HCEC 1CT (cell line): ENCODE data around the gene DOCK3.

Experiments used
- DNase-seq: peaks from one replicate; pipeline ENCODE4 v3.0.0-alpha.2; 2017

The DOCK3 gene

GRCh38 chr3:51391566-51392354, 717.0 kb downstream of the DOCK3 start:
- DNase-seq, result peak; percentile 22

- DNase-seq, result no peak
Observed at GRCh38 chr3:51392355-51393133, 717.8 kb downstream of the DOCK3 start.

- DNase-seq, result no peak
Observed at GRCh38 chr3:51393134-51393495, 718.4 kb downstream of the DOCK3 start.

GRCh38 chr3:51393564-51393963, 718.8 kb downstream of the DOCK3 start:
- DNase-seq, result no peak

GRCh38 chr3:51394541-51394940, 719.8 kb downstream of the DOCK3 start:
- DNase-seq, result no peak

- no peak for DNase-seq
Observed at GRCh38 chr3:51395493-51396213, 720.9 kb downstream of the DOCK3 start.

- no peak for DNase-seq
Observed at GRCh38 chr3:51396401-51396800, 721.7 kb downstream of the DOCK3 start.

- no peak for DNase-seq
Observed at GRCh38 chr3:51397392-51397791, 722.7 kb downstream of the DOCK3 start.

GRCh38 chr3:51398595-51399310, 724.0 kb downstream of the DOCK3 start:
- no peak for DNase-seq

GRCh38 chr3:51400166-51400565, 725.4 kb downstream of the DOCK3 start:
- no peak for DNase-seq

GRCh38 chr3:51401735-51402134, 727.0 kb downstream of the DOCK3 start:
- no peak for DNase-seq

- DNase-seq, result no peak
Observed at GRCh38 chr3:51403675-51404074, 728.9 kb downstream of the DOCK3 start.

- DNase-seq, result no peak
Observed at GRCh38 chr3:51408021-51408420, 733.3 kb downstream of the DOCK3 start.

GRCh38 chr3:51408813-51409212, 734.1 kb downstream of the DOCK3 start:
- DNase-seq, result no peak

GRCh38 chr3:51422211-51422610, 747.5 kb downstream of the DOCK3 start:
- no peak for DNase-seq

GRCh38 chr3:51426921-51427320, 752.2 kb downstream of the DOCK3 start:
- DNase-seq, result no peak

- no peak for DNase-seq
Observed at GRCh38 chr3:51429138-51429537, 754.4 kb downstream of the DOCK3 start.
